GM18498 (cell line): ENCODE measurements around the gene SLC15A3.
"Not testable (repeated sequence)": the region's sequence is repeated elsewhere in the genome, so short reads cannot be mapped to it uniquely, and the experiment has no call there.

Experiments used
- ATAC-seq: cut with Tn5 transposase; IDR thresholded peaks from one replicate; pipeline ENCODE4 v1.9.1; 2021; ENCODE audit warnings: mild to moderate bottlenecking, moderate library complexity; ENCODE audit not compliant: unreplicated experiment

Gene SLC15A3

DNA sequence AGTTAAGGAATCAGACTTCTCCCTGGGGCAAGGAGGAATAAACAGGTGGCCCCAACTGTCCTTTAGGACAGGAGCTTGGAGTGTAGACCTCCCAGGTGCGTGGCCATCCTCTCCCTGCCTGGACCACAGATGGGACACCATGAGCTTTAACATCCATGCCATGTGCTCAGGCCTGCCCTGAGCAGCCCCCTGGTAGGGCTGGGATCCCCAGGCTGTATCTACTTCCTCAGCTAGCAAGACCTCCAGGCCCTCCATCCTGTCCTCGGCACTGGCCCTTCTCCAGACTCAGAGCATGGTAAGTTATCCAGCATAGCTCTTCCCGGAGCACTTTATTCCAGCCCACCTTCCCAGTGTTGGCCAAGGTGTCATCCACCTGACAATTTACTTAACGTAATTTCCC is 25.2 kb upstream of the SLC15A3 start:
- no peak for ATAC-seq

DNA sequence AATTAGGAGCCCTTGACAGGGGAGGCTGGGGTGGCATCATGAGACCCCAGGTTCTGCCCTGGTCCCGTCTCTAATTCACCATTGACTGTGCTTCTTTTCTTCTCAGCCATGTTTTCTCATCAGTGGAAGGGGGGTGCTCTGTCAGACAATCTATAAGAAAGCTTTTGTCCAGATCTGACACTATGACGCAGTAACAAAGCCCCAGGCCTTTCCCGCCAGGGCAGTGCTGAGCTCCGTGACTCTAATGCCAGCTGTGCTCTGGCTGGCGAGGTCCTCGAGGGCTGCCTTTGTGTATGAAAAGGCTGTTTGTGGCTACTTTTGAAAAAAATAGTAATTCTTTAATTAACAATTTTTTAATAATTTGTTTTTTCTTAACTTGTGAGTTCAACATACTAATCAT is 22.8 kb upstream of the SLC15A3 start:
- no peak for ATAC-seq

DNA sequence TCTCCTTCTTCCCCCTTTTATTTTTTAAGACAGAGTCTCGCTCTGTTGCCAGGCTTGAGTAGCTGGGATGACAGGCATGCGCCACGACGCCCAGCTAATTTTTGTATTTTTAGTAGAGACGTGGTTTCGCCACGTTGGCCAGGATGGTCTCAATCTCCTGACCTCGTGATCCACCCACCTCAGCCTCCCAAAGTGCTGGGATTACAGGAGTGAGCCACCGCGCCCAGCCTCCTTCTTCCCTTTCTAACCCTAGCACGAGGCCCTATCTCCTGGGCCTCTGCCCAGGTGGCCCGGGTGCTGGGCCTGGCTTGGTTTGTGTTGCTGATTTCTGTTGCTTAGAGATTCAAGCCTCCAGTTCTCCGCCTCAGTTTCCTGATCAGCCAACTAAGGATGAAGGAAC is 22.3 kb upstream of the SLC15A3 start:
- not testable (repeated sequence) for ATAC-seq

DNA sequence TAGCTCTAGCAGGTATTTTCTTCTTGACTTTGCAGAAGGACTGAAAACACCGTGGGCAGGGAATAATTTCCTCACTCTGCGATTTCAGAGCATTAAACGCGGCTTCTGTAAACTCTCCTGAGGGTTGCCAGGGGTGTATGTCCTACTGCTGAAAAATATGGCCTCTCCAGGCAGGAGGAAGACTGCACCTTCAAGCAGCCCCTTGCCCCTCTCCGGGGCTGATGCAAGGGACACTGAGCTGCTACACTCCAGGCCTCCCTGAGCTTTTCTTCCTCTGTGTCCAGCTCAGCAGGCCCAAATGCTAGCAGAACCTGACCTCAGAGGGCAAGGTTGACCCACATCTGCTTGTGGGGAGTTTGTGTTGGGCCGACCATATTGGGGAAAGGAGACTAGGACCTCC is 21.7 kb upstream of the SLC15A3 start:
- no peak for ATAC-seq

DNA sequence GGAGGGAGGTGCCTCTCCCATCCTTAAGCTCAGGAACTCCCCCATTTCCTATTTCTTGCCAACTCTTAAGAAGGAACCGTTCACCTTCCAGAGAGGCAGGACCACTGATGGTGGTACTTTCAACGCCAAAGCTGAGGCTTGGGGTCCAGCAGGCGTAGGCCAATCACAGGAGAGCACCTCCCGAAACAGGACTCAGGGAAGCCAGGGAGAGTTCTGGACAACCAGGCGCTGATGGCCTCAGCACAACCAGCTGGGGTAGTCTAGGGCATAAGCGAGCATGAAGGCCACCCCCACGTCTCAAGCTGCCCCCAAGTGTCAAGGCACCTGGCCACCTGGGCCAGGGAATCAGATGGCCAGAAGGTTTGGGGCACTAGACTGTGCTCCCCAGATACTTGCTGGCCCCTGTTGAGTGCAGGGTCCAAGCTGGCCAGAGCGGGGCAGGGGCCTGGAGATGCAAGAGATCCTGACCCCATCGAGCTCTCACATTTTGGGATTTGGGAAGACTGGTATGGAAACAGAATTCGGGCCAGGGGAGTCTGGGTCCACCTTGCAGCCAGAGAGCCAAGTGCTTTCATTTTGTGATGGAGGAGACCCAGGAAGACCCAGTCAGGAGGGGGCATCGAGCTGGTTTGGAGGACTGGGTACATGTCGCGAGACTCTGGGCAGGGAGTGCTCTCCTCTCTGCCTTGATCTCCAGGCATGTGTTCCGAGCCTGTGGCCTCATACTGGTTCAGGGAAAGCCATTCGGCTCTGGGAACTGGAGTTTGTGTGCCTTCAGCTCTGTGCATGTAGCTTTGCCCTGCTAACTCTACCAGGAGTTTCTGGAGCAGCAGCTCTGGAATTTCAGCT is 20.4 kb upstream of the SLC15A3 start:
- ATAC-seq = no peak

DNA sequence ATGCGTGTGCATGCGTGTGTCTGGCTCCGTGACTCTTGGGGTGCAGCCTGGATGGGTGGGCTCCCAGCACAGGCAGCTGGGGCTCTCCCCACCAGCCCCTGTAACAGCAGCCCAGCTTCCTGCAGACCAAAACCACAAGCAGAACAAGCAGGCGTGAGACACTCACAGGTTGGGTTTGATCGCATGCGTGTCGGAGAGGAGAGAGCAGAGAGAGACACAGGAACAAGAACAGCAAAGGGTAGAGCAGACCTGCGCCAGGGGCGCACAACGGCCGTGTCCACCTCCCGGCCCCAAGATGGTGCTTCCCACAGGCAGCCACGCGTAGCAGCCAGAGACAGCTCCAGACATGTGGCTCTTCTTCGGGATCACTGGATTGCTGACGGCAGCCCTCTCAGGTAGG is 19.5 kb upstream of the SLC15A3 start, which contains the start of gene CD6:
Gene CD6 (plus strand): TSS at position 161 of the 400 bp plus-strand sequence. CDS start 186 bp downstream, at position 347.
- ATAC-seq = no peak

DNA sequence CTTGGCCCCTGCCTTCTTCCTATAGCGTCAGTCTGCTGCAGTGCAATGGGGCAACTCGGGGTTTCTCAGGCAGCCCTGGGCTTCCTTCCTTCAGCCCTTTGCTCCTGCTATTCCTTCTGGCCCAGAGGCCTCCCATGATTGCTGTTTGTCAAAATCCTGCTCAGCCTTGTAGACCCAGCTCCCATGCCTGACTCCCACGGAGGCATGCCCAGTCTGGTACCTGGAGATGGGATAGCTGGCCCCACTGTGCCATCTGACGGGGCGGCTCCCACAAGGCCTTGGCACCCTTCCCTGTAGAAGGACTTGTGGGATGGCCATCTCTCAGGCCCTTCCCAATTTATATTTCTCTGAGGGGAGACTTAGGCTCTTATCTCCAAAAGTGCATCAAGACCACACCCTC is 18.9 kb upstream of the SLC15A3 start:
- ATAC-seq = no peak

DNA sequence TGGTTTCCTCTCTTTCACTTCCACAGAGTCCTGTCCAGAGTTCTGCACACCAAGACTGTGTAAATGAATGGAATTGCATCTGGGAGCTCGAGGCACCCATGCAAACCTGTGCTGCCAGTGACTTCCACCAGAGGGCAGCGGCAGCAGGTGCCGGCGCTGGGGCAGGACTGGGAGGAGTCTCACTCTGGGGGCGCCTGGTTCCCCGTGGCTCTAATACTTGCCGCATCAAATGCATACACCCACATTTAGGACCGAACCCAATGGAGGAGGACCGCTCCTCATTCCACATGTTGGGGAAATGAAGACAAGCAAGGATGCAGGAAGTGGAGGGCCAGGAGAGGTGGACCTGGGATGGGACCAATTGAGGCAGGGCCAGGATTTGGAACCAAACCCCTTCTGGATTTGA is 18.4 kb upstream of the SLC15A3 start:
- ATAC-seq = peak; percentile 69

DNA sequence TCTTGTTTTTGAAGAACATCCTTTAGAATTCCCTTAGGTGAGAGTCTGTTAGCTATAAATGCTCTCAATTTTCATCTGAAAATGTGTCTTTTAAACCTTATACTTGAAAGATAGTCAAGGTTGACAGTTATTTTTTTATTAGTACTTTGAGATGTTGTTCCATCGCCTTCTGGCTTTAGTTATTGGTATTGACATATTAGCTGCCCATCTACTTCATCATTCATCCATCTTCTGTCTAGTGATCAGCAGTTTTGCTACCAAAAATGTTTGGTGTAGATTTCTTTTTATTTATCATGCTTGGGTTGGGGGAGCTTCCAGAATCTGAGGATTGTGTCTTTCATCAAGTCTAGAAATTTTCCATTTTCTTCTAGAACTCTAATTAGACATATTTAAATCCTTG is 16.2 kb upstream of the SLC15A3 start:
- no peak for ATAC-seq

DNA sequence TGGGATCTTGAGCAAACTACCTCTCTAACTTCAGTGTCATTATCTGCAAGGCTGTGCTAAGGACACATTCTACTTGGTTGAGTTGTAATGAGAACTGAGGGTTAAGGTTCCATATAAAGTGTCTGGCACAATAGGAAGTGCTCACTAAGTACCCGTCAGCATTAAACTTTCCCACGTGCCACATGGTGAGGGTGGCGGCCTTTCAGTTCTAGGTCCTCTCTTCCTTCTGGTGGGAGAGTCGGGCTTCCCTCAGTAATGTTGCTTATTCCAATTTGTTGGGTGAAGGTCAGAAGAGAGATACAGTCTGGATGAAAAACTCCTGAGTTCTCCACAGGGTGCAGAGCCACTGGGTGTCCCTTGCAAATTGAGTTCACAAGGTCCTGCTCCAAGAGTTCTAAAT is 14.9 kb upstream of the SLC15A3 start:
- ATAC-seq = no peak

DNA sequence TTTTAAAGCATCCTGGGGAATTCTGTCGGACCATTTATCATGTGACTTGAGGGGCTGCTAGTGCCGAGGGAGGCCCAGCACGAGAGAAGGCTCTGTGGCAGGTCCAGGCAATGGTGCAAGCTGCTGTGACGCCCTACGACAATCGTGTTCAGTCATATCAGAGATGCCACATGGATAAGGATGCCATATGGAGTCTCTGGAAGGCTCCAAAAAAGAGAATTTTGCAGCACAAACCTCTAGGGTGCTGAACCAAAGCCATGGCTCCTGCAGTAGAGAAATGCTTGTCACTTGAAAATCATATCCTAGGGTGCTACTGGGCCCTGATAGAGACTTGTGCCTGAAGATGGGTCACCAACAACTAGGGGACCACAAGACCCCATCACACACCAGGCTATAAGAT is 12.8 kb upstream of the SLC15A3 start:
- ATAC-seq = no peak

DNA sequence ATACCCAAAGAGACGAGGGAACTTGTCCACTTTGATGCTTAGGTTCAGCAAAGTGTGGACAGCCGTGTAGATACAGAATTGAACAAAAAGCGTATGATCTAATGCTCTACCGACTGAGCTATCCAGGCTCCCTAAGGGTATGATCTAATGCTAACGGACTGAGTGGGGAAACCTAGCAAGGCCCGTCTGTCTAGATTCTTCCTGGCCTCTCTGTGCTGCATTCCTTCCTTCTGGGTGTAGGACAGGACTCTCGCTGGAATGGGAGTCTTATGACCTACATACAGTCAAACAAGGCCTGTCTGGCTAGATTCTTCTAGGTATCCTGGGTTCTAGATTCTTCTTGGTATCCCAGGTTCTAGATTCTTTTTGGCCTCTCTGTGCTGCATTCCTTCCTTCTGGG is 8.4 kb upstream of the SLC15A3 start:
- no peak for ATAC-seq

DNA sequence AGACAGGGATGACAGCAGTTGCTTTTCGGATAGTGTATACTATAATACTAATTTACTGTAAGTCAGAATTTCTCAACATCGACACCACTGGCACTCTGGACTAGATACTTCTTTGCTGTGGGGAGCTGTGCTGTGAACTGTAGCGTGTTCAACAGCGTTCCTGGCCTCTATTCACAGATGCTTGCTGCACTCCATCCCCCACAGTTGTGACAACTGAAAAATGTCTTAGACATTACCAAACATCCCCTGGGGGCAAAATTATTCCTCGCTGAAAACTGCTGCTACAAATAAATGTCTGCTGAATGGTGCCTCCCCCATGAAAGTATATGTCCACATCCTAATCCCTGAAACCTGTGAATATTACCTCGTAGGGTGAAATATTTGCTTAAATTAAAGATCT is 7.5 kb upstream of the SLC15A3 start:
- ATAC-seq = no peak

DNA sequence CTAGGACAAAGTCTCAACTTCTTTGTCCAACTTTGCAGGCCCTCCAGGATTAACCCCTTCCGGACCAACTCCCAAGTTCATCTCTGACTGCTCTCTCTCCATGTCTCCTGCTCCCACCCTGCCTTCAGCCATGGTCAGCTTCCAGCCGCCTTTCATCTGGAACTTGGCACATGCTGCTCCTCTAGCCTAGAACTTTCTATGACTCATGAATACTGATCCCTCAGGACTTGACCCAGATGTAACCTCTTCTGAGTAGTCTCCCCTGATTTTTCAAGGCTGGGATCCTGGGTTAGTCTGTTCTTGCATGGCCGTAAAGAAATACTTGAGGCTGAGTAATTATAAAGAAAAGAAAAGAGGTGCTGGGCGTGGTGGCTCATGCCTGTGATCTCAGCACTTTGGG is 5.2 kb upstream of the SLC15A3 start:
- no peak for ATAC-seq

DNA sequence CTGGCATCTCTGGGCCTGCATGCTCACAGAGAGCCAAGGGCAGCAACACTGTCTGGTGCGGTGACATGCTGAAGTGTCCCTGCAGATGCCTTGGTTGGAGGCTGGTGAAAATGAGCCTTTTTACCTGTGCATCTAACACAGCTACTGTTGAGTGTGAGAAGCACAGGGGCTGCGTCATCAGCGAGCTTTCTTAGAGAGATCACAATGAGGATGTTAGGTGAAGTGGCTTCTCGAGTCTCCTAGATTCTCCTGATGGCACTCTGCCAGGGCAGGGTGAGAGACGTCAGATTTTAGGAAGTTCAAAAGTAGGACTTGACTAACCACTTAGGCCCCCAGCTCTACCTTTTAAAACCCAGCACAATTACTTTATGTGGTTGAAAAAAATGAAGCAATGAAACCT is 3.6 kb upstream of the SLC15A3 start:
- no peak for ATAC-seq

DNA sequence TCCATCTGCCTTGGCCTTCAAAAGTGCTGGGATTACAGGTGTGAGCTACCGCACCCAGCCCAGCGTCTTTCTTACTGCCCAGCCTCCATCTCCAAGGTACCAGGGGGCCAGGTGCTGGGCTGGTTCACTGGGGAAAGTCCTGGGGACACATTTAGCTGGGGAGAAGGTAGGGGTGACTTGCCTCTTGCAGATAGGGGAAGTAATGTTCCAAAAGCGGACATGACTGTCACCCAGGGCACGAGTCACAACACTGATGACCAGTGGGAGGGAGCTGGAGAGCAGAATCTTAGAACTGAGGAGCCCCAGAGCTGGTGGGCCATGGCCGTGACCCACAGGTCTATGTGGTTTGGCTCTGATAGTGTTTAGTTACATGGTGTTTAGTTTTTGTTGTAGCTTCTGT is 2.4 kb upstream of the SLC15A3 start:
- ATAC-seq = no peak

DNA sequence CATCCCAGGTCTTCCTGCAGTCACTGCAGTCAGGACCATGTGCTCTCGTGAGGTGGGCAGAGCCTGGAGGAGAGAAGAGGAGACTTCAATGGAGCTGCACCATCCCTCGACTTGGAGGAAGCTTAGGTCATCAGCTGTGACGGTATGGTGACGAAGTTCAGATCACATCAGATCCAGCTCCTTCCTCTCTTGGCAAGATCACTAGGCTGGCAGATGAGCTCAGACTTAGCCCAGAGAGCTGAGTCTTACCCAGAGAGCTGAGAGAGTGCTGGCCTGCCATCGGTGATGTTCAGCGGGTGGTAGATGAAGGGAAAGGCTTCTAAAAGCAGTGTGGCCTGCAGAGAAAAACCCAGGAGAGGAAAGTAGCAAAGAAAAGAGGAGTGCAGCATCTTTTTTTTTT is 1.8 kb upstream of the SLC15A3 start:
- no peak for ATAC-seq

DNA sequence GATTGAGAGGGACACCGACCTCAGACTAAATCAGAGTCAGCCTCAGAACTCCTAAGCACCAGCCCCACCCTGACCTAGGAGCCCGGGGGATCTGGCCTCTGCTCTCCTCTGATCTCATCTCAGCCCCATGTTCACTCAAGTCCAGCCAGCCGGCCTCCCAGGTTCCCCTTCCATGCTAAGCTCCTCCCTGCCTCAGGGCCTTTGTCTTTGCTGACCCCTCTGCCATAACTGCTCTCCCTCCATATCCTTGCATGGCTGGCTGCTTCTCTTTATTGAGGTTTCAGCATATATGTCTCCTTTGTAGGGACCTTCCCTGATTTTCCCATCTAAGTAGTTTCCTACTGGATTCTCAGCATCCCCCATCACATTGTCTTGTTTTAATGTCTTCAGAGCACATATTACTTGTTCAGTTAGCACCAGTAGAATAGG is 780 bp upstream of the SLC15A3 start:
- no peak for ATAC-seq

DNA sequence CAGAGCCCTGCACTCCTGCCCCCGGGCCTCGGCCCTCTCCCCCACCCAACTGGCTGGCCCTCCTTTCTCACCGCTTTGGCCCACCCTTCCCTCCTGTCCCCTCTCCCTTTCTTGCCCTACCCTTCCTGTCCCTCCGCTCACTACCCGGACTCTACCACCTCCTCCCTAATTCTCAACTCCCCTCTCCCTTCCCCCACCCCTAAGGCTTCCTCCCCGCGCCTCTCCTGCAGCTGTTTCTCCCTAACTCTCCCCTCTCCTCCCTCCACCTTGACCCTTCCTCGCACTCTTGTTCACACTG is 421 bp downstream of the SLC15A3 start:
- no peak for ATAC-seq

DNA sequence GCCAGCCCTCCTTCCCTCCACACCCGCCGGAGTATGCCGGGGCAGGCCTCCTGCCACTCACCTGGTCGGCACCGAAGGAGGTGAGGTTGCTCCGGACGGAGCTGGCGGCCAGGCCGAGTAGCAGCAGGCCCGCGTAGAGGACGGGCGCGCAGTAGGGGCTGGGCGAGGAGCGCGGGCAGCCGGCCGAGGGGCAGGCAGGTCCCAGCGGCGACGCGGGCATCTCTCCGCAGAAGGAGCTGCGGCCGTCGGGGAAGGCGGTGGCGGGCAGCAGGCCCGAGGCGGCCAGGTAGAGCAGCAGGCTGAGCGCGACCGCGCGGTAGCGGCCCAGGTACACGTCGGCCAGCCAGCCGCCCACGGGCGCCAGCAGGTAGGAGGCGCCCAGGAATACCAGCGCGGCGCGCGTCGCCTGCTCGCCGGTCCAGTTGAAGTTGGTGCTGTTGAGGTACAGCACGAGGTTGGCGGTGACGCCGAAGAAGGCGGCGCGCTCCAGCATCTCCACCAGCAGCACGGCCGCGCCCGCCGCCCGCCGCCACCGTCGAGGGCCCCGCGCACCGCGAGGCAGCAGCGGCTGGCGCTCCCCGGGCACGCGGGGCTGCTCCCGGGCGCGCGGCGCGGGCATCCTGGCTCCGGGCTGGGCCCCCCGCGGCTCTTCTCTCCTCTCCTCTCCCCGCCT is 907 bp downstream of the SLC15A3 start:
- no peak for ATAC-seq

DNA sequence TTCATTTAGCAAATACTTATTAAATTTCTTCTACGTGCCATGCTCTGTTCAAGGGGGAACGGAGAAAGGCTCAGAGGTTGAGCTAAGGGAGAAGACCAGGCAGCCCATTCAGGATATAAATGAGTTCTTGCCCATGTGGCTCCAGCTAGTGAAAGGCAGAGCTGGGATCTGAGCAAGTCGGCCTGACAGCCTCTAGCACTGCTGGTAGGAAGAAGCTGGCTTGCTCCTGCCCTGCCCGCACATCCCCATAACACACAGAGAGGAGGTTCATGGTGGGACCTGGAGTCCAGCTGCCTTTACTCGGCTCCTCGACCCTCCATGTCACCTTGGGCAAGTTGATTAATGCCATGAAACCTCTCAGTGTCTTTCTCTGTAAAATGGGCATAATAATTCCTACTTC is 2.0 kb downstream of the SLC15A3 start:
- ATAC-seq = no peak

DNA sequence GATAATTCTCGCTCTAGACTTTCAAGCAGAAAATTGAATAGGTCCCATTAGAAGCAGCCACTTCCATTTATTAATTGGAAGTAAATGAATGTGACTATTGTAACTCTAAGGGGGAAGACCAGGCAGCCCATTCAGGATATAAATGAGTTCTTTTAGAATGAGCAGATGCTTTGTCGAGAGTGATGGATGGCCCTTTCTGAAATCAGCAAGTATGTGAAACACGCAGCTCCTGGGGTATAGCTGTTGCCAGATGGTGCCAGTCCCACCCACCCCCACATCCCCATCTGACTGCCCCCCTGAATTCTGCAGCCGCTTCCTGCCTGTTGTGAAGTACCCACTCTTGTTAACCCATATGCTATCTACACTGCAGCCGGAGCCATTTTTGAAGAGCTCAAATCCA is 3.7 kb downstream of the SLC15A3 start:
- no peak for ATAC-seq

DNA sequence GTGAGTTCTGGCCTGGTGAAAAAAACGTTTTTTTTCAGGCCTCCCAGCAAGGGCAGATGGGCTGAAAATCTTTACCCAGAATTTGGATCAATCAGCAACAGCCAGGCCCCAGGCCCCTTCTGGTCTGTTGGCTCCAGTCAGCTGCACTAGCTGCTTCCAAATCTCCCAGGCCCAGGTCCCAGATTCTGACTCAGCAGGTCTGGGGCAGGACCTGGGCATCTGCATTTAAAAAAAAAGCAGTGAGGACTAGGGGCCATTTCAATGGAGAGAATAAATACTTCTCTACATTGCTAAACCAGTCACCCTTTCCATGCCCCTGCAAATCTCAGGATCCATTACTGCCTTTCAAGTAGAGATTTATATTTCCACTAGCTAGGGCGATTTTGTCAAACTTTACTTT is 4.3 kb downstream of the SLC15A3 start:
- no peak for ATAC-seq
